Chondrocyte (in vitro differentiated cells): Measurements from ENCODE around the gene SERPINA6. TPM values are rescaled to one million over a fixed set of nuclear protein-coding genes. Genes with fewer than 3 reads are reported as not detected.
"Not testable (repeated sequence)": the region's sequence is repeated elsewhere in the genome, so short reads cannot be mapped to it uniquely, and the experiment has no call there.

Experiments
- DNase-seq: peaks from one replicate; pipeline ENCODE4 v3.0.0; 2021; ENCODE audit warnings: mixed read lengths, low spot score
- H3K27ac Mint-ChIP-seq: one replicate; pipeline ENCODE4 v1.8.0; 2021; ENCODE audit warnings: mild to moderate bottlenecking, moderate library complexity, mixed read lengths; ENCODE audit not compliant: unreplicated experiment
- H3K27me3 Mint-ChIP-seq: 2 replicates; pipeline ENCODE4 v1.8.0; 2021; ENCODE audit warnings: low read depth, mixed read lengths
- H3K36me3 Mint-ChIP-seq: 2 replicates; pipeline ENCODE4 v1.8.0; 2021; ENCODE audit warnings: low read depth, mixed read lengths
- H3K4me1 Mint-ChIP-seq: 2 replicates; pipeline ENCODE4 v1.8.0; 2021; ENCODE audit warnings: low read depth, mild to moderate bottlenecking, mixed read lengths
- H3K4me3 Mint-ChIP-seq: one replicate; pipeline ENCODE4 v1.8.0; 2021; ENCODE audit warnings: mild to moderate bottlenecking, moderate library complexity, mixed read lengths; ENCODE audit not compliant: unreplicated experiment
- H3K9me3 Mint-ChIP-seq: 2 replicates; pipeline ENCODE4 v1.8.0; 2021; ENCODE audit warnings: low read depth, mixed read lengths
- total RNA-seq: library from RNA; stranded (reverse); gene quantifications from 3 replicates; pipeline ENCODE4 v1.2.1, GENCODE V29; 2021
- TF ChIP-seq, protein P1 (sequence below): fragments of 200-600 bp; sonication (generic); IDR thresholded peaks from 2 replicates; pipeline ENCODE4 v1.5.0; 2021; ENCODE audit warnings: antibody characterized with exemption, mild to moderate bottlenecking, moderate library complexity

The SERPINA6 gene
- total RNA-seq, 1 donor from 2014 or later, result not detected

- TF ChIP-seq, protein P1, sequence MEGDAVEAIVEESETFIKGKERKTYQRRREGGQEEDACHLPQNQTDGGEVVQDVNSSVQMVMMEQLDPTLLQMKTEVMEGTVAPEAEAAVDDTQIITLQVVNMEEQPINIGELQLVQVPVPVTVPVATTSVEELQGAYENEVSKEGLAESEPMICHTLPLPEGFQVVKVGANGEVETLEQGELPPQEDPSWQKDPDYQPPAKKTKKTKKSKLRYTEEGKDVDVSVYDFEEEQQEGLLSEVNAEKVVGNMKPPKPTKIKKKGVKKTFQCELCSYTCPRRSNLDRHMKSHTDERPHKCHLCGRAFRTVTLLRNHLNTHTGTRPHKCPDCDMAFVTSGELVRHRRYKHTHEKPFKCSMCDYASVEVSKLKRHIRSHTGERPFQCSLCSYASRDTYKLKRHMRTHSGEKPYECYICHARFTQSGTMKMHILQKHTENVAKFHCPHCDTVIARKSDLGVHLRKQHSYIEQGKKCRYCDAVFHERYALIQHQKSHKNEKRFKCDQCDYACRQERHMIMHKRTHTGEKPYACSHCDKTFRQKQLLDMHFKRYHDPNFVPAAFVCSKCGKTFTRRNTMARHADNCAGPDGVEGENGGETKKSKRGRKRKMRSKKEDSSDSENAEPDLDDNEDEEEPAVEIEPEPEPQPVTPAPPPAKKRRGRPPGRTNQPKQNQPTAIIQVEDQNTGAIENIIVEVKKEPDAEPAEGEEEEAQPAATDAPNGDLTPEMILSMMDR, result no peak
- no peak overlapping the region for H3K27ac Mint-ChIP-seq
- no peaks in the 10 kb centered on the region for H3K36me3 Mint-ChIP-seq
- peaks cover 12% of the 10 kb centered on the region for H3K9me3 Mint-ChIP-seq
- H3K4me3 Mint-ChIP-seq, result no peak overlapping the region
- H3K27me3 Mint-ChIP-seq, result peaks cover 22% of the 10 kb centered on the region
- DNase-seq, result no peak
- no peaks in the 10 kb centered on the region for H3K4me1 Mint-ChIP-seq
These were observed 55.8 kb downstream of the SERPINA6 start for GRCh38 chr14:94267352-94267751.

GRCh38 chr14:94264195-94264594 lies 58.9 kb downstream of the SERPINA6 start:
- not testable (repeated sequence) for H3K4me1 Mint-ChIP-seq, DNase-seq, H3K36me3 Mint-ChIP-seq, H3K27ac Mint-ChIP-seq, H3K27me3 Mint-ChIP-seq, H3K4me3 Mint-ChIP-seq
- H3K9me3 Mint-ChIP-seq, result peaks cover 17% of the 10 kb centered on the region

Other genes starting within 250 kb of the SERPINA6 start
- 136 to 151 TPM (median 149 TPM) in 3 replicates for gene DDX24, start 242.1 kb downstream of the SERPINA6 start, total RNA-seq
- gene IFI27L1, start 242.0 kb downstream of the SERPINA6 start, total RNA-seq, result 33.0 to 35.0 TPM (median 33.6 TPM) in 3 replicates
- 1.5 to 3.3 TPM (median 1.5 TPM) in 3 replicates for gene IFI27, start 212.6 kb downstream of the SERPINA6 start, total RNA-seq
- gene IFI27L2, start 193.7 kb downstream of the SERPINA6 start, total RNA-seq, result 36.0 to 71.8 TPM (median 66.8 TPM) in 3 replicates
- 0.22 TPM in 1 of 3 replicates, not detected in the others for gene PPP4R4, start 149.0 kb downstream of the SERPINA6 start, total RNA-seq
- gene SERPINA10, start 30.1 kb downstream of the SERPINA6 start, total RNA-seq, result not detected in 3 replicates
- gene SERPINA2, start 43.4 kb upstream of the SERPINA6 start, total RNA-seq, result not detected in 3 replicates
- 0.20 TPM in 1 of 3 replicates, not detected in the others for gene SERPINA1, start 65.3 kb upstream of the SERPINA6 start, total RNA-seq
- not detected in 3 replicates for gene SERPINA11, start 129.5 kb upstream of the SERPINA6 start, total RNA-seq
- not detected in 3 replicates for gene SERPINA9, start 152.9 kb upstream of the SERPINA6 start, total RNA-seq
- gene SERPINA12, start 186.1 kb upstream of the SERPINA6 start, total RNA-seq, result not detected in 3 replicates
- gene SERPINA4, start 238.1 kb upstream of the SERPINA6 start, total RNA-seq, result not detected in 3 replicates